CD4-positive, alpha-beta T cell (primary cell): Measurements from ENCODE around the gene PRKCA. TPM values are rescaled to one million over a fixed set of nuclear protein-coding genes. Genes with fewer than 3 reads are reported as not detected.

ENCODE experiments used
- ATAC-seq: fragments of 200-7000 bp; cut with Tn5 transposase; one replicate; pipeline ENCODE4 v1.10.0; 2022; ENCODE audit warnings: mild to moderate bottlenecking; ENCODE audit not compliant: poor library complexity
- CTCF ChIA-PET: fragments of 350-600 bp; sonication (Branson Sonifier 250); formaldehyde crosslinking; loops from one replicate; lab custom pipeline; 2021; ENCODE audit warnings: antibody characterized with exemption, inconsistent platforms; lab: Charles Lee
- POLR2A ChIA-PET: fragments of 350-600 bp; sonication (Branson Sonifier 250); formaldehyde crosslinking; loops from one replicate; lab custom pipeline; 2021; ENCODE audit warnings: antibody characterized with exemption, inconsistent platforms; lab: Charles Lee
- DNase-seq, 14 experiments: peaks; one replicate each; pipeline ENCODE4 v3.0.0-alpha.2; 2013 to 2020; ENCODE audit warnings: mixed read lengths in 2 of 14
- H3K27ac ChIP-seq, 2 donors: one replicate each; pipeline versions ENCODE4 v1.5.1 to v1.7.0; 2013; ENCODE audit warnings: low read length in 2 of 2, low read depth in 1 of 2, mild to moderate bottlenecking in 1 of 2
- H3K27me3 ChIP-seq, 2 experiments: 1 replicate in 1 of 2; 2 replicates in 1 of 2; pipeline versions ENCODE4 v1.6.1 to v1.7.0; 2013; ENCODE audit warnings: low read length in 2 of 2, control low read depth in 1 of 2, mild to moderate bottlenecking in 1 of 2, moderate library complexity in 1 of 2; ENCODE audit not compliant: insufficient read depth in 2 of 2, control insufficient read depth in 1 of 2
- H3K36me3 ChIP-seq: one replicate; pipeline ENCODE4 v1.6.1; 2013; ENCODE audit warnings: low read length, control low read depth; ENCODE audit not compliant: insufficient read depth
- H3K4me1 ChIP-seq: one replicate; pipeline ENCODE4 v1.6.1; 2013; ENCODE audit warnings: low read length, control low read depth; ENCODE audit not compliant: insufficient read depth
- H3K4me3 ChIP-seq: one replicate; pipeline ENCODE4 v1.5.1; 2013; ENCODE audit warnings: mild to moderate bottlenecking, low read length, moderate library complexity
- H3K9me3 ChIP-seq, 2 experiments: 1 replicate in 1 of 2; 2 replicates in 1 of 2; pipeline versions ENCODE4 v1.6.1 to v1.7.0; 2013; ENCODE audit warnings: low read length in 2 of 2, mild to moderate bottlenecking in 2 of 2, control low read depth in 1 of 2, moderate library complexity in 1 of 2; ENCODE audit not compliant: control insufficient read depth in 1 of 2, insufficient read depth in 1 of 2
- H3K27ac Mint-ChIP-seq: one replicate; pipeline ENCODE4 v1.8.0; 2020; ENCODE audit warnings: mixed read lengths
- H3K27me3 Mint-ChIP-seq: one replicate; pipeline ENCODE4 v1.8.0; 2021; ENCODE audit warnings: mixed read lengths
- H3K36me3 Mint-ChIP-seq: one replicate; pipeline ENCODE4 v1.8.0; 2021; ENCODE audit warnings: low read depth, mixed read lengths
- H3K4me1 Mint-ChIP-seq: one replicate; pipeline ENCODE4 v1.8.0; 2021; ENCODE audit warnings: low read depth, mixed read lengths
- H3K4me3 Mint-ChIP-seq: one replicate; pipeline ENCODE4 v1.8.0; 2020; ENCODE audit warnings: mild to moderate bottlenecking, mixed read lengths
- H3K9me3 Mint-ChIP-seq: one replicate; pipeline ENCODE4 v1.8.0; 2020; ENCODE audit warnings: mixed read lengths
- CTCF ChIP-seq: fragments of 200-600 bp; IDR thresholded peaks from one replicate; pipeline ENCODE4 v1.8.0; 2022; ENCODE audit warnings: antibody characterized with exemption, mild to moderate bottlenecking
- intact Hi-C, 2 experiments: fragments of 100-400 bp; cut with DNase I in 1 of 2; cut with micrococcal nuclease in 1 of 2; formaldehyde crosslinking; loops; one replicate each; pipeline versions ENCODE4 v1.15.1 to v1.9.0; 2023 to 2025; cut with DNase I, micrococcal nuclease
- total RNA-seq, 174 experiments: library from RNA in 2 of 174; stranded (reverse) in 2 of 174; gene quantifications; one replicate each; pipeline ENCODE4 v1.2.3 and lab custom pipeline; 2021 to 2026

Gene PRKCA
- total RNA-seq, 2 experiments from 2014 or later = 84.8 to 88.6 TPM

GRCh38 chr17:66547151-66547865 lies 244.9 kb downstream of the PRKCA start:
- H3K4me3 ChIP-seq = no peak overlapping the region
- H3K9me3 Mint-ChIP-seq = no peaks in the 10 kb centered on the region
- H3K4me1 Mint-ChIP-seq = peaks cover 67% of the 10 kb centered on the region
- ChIA-PET CTCF (interaction anchor here (1.4 kb wide), 1 partner anchor 20 kb away, joined by 4 read pairs; no protein-coding TSS in a partner anchor), POLR2A (no interaction called here)
- no peaks in the 10 kb centered on the region for H3K36me3 ChIP-seq
- no peak for TF ChIP-seq CTCF
- intact Hi-C loops = no loop called here
- no peak overlapping the region for H3K27ac ChIP-seq
- peak overlapping the region; percentile 1 for H3K27ac Mint-ChIP-seq
- H3K4me3 Mint-ChIP-seq = no peak overlapping the region
- DNase-seq (no peak), ATAC-seq (no peak)
- H3K4me1 ChIP-seq = peaks cover 25% of the 10 kb centered on the region
- peaks cover 35% of the 10 kb centered on the region for H3K36me3 Mint-ChIP-seq
- H3K9me3 ChIP-seq = peaks cover 0 to 6% of the 10 kb centered on the region in 2 experiments
- no peaks in the 10 kb centered on the region for H3K27me3 Mint-ChIP-seq
- no peaks in the 10 kb centered on the region for H3K27me3 ChIP-seq

GRCh38 chr17:66548158-66548557 lies 245.7 kb downstream of the PRKCA start:
- ChIA-PET POLR2A (interaction anchor here (0.7 kb wide), 1 partner anchor 9 kb away, joined by 3 read pairs; no protein-coding TSS in a partner anchor), CTCF (interaction anchor here (1.4 kb wide), 1 partner anchor 19 kb away, joined by 4 read pairs; no protein-coding TSS in a partner anchor)
- Histone ChIP-seq H3K27me3 (no peaks in the 10 kb centered on the region), H3K4me3 (no peak overlapping the region), H3K36me3 (no peaks in the 10 kb centered on the region), H3K27ac (no peak overlapping the region), H3K4me1 (peaks cover 22% of the 10 kb centered on the region), H3K9me3 (peaks cover 0 to 6% of the 10 kb centered on the region in 2 experiments)
- peaks cover 59% of the 10 kb centered on the region for H3K4me1 Mint-ChIP-seq
- H3K27me3 Mint-ChIP-seq = no peaks in the 10 kb centered on the region
- ATAC-seq (peak; percentile 61), DNase-seq (peak in 12 of 14 experiments; percentile 5 to 64 (median 22))
- H3K9me3 Mint-ChIP-seq = no peaks in the 10 kb centered on the region
- intact Hi-C loops = no loop called here
- H3K27ac Mint-ChIP-seq = peak overlapping the region; percentile 1
- peak overlapping the region; percentile 40 for H3K4me3 Mint-ChIP-seq
- peaks cover 38% of the 10 kb centered on the region for H3K36me3 Mint-ChIP-seq
- TF ChIP-seq CTCF = no peak

GRCh38 chr17:66548659-66549310 lies 246.4 kb downstream of the PRKCA start:
- H3K9me3 ChIP-seq = peaks cover 0 to 6% of the 10 kb centered on the region in 2 experiments
- H3K9me3 Mint-ChIP-seq = no peaks in the 10 kb centered on the region
- no peak overlapping the region for H3K4me3 ChIP-seq
- no peak overlapping the region for H3K27ac ChIP-seq
- H3K27ac Mint-ChIP-seq = peak overlapping the region; percentile 1
- no peaks in the 10 kb centered on the region for H3K27me3 Mint-ChIP-seq
- H3K4me1 ChIP-seq = peaks cover 22% of the 10 kb centered on the region
- peaks cover 45% of the 10 kb centered on the region for H3K36me3 Mint-ChIP-seq
- no peak for TF ChIP-seq CTCF
- H3K36me3 ChIP-seq = no peaks in the 10 kb centered on the region
- H3K4me3 Mint-ChIP-seq = peak overlapping the region; percentile 40
- no peaks in the 10 kb centered on the region for H3K27me3 ChIP-seq
- peaks cover 60% of the 10 kb centered on the region for H3K4me1 Mint-ChIP-seq
- intact Hi-C loops = no loop called here
- no peak for ATAC-seq
- DNase-seq = no peak
- ChIA-PET POLR2A (interaction anchor here (0.7 to 1.0 kb wide), 2 partner anchors 8 to 235 kb away, joined by 3 to 4 read pairs; no protein-coding TSS in a partner anchor), CTCF (interaction anchor here (1.4 kb wide), 1 partner anchor 18 kb away, joined by 4 read pairs; no protein-coding TSS in a partner anchor)
